ENCODE results near the gene TYMP.

DNA sequence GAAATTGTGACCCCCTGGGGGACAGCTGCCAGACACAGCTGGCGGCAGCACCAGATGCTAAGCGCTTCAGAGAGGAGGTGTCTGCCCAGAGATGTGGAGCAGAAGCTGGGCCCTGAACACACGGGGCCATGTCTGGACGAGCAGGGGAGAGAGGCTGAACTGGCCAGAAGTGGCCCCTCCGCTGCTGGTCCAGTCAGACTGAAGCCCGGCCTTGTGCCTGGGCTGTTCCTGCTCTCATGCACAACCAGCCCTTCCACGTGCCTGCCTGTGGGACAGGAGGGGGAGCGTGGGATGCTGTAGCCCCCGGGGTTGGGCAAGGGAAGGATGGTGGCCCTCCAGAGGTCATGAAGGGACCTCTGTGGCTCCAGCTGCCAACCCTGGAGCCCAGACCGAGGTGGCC is 46.7 kb downstream of the TYMP start:
- TF ChIP-seq, protein P1, sequence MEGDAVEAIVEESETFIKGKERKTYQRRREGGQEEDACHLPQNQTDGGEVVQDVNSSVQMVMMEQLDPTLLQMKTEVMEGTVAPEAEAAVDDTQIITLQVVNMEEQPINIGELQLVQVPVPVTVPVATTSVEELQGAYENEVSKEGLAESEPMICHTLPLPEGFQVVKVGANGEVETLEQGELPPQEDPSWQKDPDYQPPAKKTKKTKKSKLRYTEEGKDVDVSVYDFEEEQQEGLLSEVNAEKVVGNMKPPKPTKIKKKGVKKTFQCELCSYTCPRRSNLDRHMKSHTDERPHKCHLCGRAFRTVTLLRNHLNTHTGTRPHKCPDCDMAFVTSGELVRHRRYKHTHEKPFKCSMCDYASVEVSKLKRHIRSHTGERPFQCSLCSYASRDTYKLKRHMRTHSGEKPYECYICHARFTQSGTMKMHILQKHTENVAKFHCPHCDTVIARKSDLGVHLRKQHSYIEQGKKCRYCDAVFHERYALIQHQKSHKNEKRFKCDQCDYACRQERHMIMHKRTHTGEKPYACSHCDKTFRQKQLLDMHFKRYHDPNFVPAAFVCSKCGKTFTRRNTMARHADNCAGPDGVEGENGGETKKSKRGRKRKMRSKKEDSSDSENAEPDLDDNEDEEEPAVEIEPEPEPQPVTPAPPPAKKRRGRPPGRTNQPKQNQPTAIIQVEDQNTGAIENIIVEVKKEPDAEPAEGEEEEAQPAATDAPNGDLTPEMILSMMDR (IDR thresholded peaks at IDR 0.05) = no peak
- TF ChIP-seq POLR2A (IDR thresholded peaks at IDR 0.05) = no peak

Measured in uterus (tissue), 2 donors.